ENCODE results near the gene DDA1. TPM values are rescaled to one million over a fixed set of nuclear protein-coding genes. Genes with fewer than 3 reads are reported as not detected.
A peak's percentile ranks its signal among the peaks of the same experiment; 100 is the strongest.

Gene DDA1
- total and polyA plus RNA-seq, 9 of the 15 experiments (the other 6 are each of a cell fraction or from before 2014, with no cell fraction given): 1.4 to 83.8 (median 33.8) TPM

DNA sequence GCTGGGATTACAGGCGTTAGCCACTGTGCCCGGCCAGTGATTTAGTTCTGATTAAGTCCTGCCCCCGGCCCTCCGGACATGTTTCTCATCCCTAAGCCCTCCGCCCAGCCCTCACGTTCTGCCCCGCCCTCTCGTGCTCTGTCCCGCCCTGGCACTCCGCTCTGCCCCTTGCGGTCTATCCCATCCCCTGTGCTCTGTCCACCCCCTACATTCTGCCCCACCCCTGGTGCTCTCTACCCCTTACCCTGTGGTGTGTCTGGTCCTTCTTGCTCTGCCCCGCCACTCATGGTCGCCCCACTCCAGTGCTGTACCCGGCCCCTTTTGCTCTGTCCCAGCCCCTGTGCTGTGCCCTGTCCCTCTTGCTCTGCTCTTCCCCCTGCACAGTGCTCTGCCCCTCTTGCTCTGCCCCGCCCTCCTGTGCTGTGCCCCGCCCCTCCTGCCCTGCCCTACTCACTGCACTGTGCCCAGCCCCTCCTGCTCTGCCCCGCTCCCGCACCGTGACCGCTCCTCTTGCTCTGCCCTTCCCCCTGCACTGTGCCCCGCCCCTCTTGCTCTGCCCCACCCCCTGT lies 31.0 kb downstream of the DDA1 start:
- POLR2A ChIA-PET: interaction anchor here (0.5 kb wide), 1 partner anchor 13 kb away, joined by 4 read pairs; no protein-coding TSS in a partner anchor
- no peak for FAIRE-seq
- Histone ChIP-seq H3K27ac (ENCODE audit: extremely low read depth, low read depth, low read length) (no peak overlapping the region), H3K4me1 (replicated peaks in 1 of 2; ENCODE audit: control insufficient read depth in 2 of 2, insufficient read depth in 2 of 2, low read length in 2 of 2) (peaks cover 11 to 47% of the 10 kb centered on the region in 2 experiments; a peak in 4 of 5 replicates), H4K20me1 (replicated peaks; ENCODE audit: control insufficient read depth, insufficient read depth, low read length) (no peaks in the 10 kb centered on the region; the same call in 1 of the 2 replicates), H3K4me2 (ENCODE audit: insufficient read depth, low read length) (no peak overlapping the region), H3K9me1 (ENCODE audit: control insufficient read depth, insufficient read depth, low read length) (no peaks in the 10 kb centered on the region), H3K79me2 (ENCODE audit: control insufficient read depth, insufficient read depth, low read length) (peaks cover 20% of the 10 kb centered on the region), H3K27me3 (ENCODE audit: control insufficient read depth in 2 of 2, insufficient read depth in 2 of 2, low read length in 2 of 2) (no peaks in the 10 kb centered on the region), H3K9me3 (replicated peaks; ENCODE audit: control insufficient read depth, insufficient read depth, low read depth, low read length) (no peaks in the 10 kb centered on the region), H3K4me3 (no peak overlapping the region), H3K9ac (ENCODE audit: insufficient read depth in 1 of 2, low read depth in 2 of 2, low read length in 2 of 2) (no peak overlapping the region), H2AFZ (ENCODE audit: low read depth, low read length) (no peak overlapping the region), H3K36me3 (ENCODE audit: control insufficient read depth, insufficient read depth, low read length) (peaks cover 24% of the 10 kb centered on the region; the same call in 1 of the 3 replicates)
- ATAC-seq: no peak
- BruUV-seq (replicated peaks): no TSS peak
- intact Hi-C loops (cut with micrococcal nuclease) (no loop called here), in situ Hi-C loops (cut with MboI) (no loop called here)
- WGBS (ENCODE audit: insufficient coverage, low coverage, missing lambda C conversion rate): 79% methylated on average over 14 of the region's 21 CpGs
- CTCF ChIA-PET (ENCODE audit: low intra/inter-chr PET ratio): no interaction called here
- no peak for TF ChIP-seq NBN (IDR thresholded peaks at IDR 0.05; ENCODE audit: low read depth)
- TF ChIP-seq NFYB (IDR thresholded peaks at IDR 0.05; ENCODE audit: extremely low read depth, insufficient read length): no peak
- TF ChIP-seq, protein P1, sequence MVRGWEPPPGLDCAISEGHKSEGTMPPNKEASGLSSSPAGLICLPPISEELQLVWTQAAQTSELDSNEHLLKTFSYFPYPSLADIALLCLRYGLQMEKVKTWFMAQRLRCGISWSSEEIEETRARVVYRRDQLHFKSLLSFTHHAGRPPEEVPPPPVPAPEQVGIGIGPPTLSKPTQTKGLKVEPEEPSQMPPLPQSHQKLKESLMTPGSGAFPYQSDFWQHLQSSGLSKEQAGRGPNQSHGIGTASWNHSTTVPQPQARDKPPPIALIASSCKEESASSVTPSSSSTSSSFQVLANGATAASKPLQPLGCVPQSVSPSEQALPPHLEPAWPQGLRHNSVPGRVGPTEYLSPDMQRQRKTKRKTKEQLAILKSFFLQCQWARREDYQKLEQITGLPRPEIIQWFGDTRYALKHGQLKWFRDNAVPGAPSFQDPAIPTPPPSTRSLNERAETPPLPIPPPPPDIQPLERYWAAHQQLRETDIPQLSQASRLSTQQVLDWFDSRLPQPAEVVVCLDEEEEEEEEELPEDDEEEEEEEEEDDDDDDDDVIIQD (CRISPR knock-in tag; IDR thresholded peaks at IDR 0.05): no peak
- TF ChIP-seq HDAC2 (IDR thresholded peaks at IDR 0.05): no peak
- no peak for TF ChIP-seq THRAP3 (IDR thresholded peaks at IDR 0.05; ENCODE audit: borderline replicate concordance)
- TF ChIP-seq HOXB6 (CRISPR knock-in tag; IDR thresholded peaks at IDR 0.05; ENCODE audit: borderline replicate concordance): no peak
- no peak for TF ChIP-seq ZNF408 (CRISPR knock-in tag; IDR thresholded peaks at IDR 0.05; ENCODE audit: low read depth)
- no peak for TF ChIP-seq BCL6 (CRISPR knock-in tag; IDR thresholded peaks at IDR 0.05)
- no peak for TF ChIP-seq SPI1 (IDR thresholded peaks at IDR 0.05; ENCODE audit: borderline replicate concordance, low read depth, low read length)
- TF ChIP-seq, protein P2, sequence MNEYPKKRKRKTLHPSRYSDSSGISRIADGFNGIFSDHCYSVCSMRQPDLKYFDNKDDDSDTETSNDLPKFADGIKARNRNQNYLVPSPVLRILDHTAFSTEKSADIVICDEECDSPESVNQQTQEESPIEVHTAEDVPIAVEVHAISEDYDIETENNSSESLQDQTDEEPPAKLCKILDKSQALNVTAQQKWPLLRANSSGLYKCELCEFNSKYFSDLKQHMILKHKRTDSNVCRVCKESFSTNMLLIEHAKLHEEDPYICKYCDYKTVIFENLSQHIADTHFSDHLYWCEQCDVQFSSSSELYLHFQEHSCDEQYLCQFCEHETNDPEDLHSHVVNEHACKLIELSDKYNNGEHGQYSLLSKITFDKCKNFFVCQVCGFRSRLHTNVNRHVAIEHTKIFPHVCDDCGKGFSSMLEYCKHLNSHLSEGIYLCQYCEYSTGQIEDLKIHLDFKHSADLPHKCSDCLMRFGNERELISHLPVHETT (CRISPR knock-in tag; conservative IDR thresholded peaks at IDR 0.05 in 1 of 2, IDR thresholded peaks at IDR 0.05 in 1 of 2): no peak
- no peak for TF ChIP-seq ZKSCAN3 (CRISPR knock-in tag; IDR thresholded peaks at IDR 0.05)
- TF ChIP-seq, protein P3, sequence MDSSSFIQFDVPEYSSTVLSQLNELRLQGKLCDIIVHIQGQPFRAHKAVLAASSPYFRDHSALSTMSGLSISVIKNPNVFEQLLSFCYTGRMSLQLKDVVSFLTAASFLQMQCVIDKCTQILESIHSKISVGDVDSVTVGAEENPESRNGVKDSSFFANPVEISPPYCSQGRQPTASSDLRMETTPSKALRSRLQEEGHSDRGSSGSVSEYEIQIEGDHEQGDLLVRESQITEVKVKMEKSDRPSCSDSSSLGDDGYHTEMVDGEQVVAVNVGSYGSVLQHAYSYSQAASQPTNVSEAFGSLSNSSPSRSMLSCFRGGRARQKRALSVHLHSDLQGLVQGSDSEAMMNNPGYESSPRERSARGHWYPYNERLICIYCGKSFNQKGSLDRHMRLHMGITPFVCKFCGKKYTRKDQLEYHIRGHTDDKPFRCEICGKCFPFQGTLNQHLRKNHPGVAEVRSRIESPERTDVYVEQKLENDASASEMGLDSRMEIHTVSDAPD (CRISPR knock-in tag; IDR thresholded peaks at IDR 0.05): no peak
- peak in 1 of 4 experiments; percentile 22 for DNase-seq (ENCODE audit: extremely low read depth in 1 of 4, low spot score in 3 of 4)

All from K562 (cell line).